Dedifferentiated amniotic fluid mesenchymal stem cell (primary cell): ENCODE measurements around the gene NANP.

ENCODE experiments used
- DNase-seq: peaks from one replicate; pipeline ENCODE4 v3.0.0-alpha.2; 2016; ENCODE audit errors: extremely low spot score

NANP gene

GRCh38 chr20:25571817-25572216, 52.0 kb downstream of the NANP start:
- no peak for DNase-seq

DNA sequence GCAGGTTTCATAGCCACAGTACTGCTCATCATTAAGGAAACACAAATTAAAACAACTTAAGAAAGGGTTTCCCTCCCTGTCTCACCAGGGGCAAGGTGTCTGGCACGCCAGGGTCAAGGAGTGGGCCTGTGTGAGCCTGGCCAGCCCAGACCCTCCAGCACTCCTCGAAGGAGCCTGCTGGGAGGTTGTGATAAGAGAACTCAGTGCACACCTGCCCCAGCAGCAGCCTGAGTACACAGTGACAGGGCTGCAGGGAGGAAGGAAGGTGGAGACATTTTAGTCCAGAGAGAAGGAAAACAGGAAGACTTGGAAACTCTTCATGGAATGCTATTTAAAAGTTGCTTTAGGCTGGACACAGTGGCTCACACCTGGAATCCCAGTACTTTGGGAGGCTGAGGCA, 52.6 kb downstream of the NANP start:
- no peak for DNase-seq

DNA sequence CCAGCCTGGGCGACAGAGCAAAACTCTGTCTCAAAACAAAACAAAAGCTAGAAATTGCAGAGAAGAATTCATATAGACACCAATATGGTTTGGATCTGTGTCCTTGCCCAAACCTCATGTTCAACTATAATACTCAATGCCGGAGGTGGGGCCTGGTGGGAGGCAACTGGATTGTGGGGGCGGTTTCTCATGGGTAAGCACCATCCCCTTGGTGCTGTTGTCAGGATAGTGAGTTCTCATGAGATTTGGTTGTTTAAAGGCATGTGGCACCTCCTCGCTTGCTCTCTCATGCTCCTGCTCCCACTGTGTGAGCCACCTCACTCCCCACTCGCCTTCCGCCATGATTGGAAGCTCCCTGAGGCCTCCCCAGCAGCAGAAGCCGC, 53.7 kb downstream of the NANP start:
- no peak for DNase-seq

DNA sequence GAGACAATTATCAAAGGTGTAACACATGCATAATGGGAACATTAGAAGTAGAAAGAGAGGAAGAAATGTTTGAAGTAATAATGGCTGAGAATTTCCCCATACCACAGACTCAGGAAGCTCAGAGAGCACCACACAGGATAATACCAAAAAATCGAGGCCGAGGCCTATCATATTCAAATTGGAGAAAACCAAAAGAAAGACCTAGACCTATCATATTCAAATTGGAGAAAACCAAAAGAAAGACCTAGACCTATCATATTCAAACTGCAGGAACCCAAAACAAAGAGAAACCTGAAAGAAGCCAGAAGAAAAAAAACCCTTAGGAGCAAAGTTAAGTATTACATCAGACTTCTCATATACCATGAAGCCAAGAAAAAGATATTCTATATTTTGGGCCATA, 56.5 kb downstream of the NANP start:
- DNase-seq: no peak

DNA sequence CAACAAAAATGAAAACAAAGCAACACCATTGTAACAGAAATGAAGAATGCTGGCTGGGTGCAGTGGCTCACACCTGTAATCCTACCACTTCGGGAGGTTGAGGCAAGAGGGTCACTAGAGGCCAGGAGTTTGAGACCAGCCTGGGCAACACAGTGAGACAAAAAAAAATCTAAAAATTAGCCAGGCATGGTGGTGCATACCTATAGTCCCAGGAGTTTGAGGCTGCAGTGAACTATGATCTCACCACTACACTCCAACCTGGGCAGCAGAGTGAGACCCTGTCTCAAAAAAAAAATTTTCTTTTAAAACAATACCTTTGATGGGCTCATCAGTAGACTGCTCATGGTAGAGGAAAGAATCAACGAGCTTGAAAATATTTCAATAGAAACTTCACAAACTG, 57.0 kb downstream of the NANP start:
- DNase-seq: no peak

DNA sequence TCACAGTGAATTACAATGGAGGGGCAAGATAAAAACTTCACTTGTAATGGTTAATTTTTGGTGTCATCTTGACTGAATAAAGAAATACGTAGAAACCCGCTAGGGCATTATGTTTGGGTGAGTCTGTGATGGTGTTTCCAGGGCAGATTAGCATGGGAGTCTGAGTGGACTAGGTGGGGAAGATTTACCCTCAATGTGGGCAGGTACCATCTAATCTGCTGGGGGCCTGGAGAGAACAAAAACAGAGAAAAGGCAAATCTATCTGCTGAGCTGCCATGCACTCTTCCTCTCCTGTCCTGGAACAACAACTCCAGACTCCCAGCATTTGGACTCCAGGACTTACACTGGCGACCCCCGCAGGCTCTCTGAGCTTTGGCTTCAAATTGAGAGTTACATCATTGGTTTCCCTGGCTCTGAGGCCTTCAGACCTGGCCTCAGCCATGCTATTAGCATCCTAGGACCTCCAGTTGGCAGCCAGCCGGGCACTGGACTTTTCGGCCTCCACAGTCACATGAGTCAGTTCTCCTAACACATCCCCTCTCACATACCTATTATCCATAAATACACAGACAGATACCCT, 58.1 kb downstream of the NANP start:
- DNase-seq: no peak

DNA sequence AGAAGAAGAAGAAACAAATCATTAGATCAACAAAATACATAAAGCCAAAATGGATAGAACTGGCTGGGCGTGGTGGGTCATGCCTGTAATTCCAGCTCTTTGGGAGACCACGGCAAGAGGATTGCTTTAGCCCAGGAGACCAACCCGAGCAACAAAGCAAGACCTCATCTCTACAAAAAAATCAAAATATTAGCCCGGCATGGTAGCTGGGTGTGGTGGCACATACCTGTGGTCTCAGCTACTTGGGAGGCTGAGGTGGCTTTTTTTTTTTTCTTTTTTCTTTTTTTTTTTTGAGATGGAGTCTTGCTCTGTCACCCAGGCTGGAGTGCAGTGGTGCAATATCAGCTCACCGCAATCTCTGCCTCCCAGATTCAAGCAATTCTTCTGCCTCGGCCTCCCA, 59.9 kb downstream of the NANP start:
- no peak for DNase-seq

DNA sequence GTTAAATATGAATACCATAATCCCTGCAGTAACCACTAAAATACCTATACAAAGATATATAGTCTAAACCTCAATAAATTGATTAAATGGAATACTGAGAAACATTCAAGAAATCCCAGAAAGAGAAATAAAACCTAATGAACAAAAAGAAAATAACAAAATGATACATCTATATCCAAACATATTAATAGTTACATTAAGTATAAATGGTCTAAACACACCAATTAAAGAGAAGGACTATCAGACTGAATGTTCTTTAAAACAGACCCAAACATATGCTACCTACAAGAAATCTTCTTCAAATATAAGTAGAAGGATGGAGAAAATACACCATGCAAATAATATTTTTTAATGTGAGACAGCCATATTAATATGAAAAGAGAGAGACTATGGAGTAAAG, 60.5 kb downstream of the NANP start:
- DNase-seq: no peak
